NCI-H2029 treated with DMSO at 0.1 percent for 48 hours (cell line): ENCODE measurements around the gene MAGEB18.

Source experiments
- DNase-seq: peaks from one replicate; lab custom pipeline; 2025; lab: John Stamatoyannopoulos, UW

Gene MAGEB18

DNA sequence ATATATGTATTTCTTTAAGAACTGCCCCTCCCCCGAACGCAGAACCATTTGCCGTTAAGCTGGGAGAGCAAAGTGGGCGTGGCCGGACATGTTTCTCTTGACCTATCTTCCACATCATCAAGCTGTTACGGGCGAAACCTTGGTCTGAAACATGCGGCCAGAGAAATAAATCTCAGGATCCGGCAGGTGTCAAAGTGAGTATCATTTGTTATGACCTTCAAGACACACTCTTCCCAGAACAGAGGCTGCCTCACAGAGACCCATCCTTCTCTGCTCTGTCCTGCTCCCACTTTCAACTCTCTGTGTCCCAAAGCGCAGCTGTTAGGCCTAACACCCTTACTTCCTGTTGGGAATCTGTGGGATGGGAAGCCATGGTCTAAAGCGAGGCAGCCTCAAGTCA is at the start of gene MAGEB18:
MAGEB18 (plus strand) TSS at position 70 of the 400 bp plus-strand sequence. CDS start 643 bp downstream, outside the sequence.
- no peak for DNase-seq

GRCh38 chrX:26100421-26100920 is 37.7 kb upstream of the MAGEB18 start:
- DNase-seq, result no peak

DNA sequence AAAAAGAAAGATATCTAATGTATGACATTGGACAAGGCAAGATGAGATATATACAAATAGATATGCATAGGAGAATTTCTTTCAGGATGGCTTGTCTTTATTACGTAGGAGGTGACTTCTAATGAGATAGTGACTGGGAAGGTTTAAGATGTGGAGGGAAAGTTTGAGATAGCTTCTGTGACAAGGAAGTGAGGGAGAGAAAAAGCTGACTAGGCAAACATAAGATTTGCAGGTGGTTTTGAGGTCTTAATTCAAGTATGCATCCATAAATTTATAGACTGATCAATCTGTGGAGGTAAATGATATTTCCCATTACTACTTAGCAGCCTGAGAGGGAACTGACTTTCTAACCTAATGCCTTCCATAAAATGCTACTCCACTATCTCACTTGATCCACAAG is 29.0 kb upstream of the MAGEB18 start:
- no peak for DNase-seq

DNA sequence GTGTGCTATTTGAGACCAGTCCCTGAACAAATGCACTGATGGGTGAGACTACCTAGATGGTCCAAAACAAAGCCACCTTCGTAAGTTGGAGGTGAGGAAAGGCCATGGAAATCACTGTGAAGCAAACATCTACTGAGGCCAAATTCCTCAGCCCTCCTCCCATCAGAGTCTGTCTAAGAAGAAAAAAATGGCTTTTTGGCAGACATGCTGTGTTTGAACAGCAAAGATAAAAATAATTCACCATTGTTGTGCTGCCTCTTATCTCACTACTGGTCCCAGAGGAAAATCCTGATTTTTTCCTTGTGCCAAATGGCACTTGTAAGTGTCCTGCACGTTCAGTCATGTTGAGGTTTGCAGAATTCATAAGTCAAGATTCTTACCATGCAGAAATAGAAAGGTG is 7.9 kb downstream of the MAGEB18 start:
- no peak for DNase-seq

DNA sequence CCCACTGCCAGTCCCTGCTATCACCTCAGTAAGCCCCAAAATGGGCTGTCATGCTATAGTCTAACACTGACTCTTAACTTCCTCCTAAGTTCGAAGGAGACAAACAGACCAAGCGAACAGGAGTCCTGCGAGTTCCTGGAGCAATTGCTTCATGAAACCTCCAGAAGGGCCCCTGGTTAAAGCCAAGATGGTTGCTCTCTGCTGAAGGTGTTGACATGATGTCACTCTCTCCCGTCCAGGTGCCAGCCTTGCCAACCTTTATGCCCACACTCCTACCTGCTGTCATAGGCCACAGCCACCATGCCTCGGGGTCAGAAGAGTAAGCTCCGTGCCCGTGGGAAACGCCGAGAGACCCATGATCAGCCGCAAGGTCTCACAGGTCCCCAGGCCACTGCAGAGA is 22.2 kb downstream of the MAGEB18 start, which contains the start of gene MAGEB6B:
MAGEB6B (plus strand) TSS at position 301 of the 400 bp plus-strand sequence; CDS start at position 301, 0 bp downstream.
- no peak for DNase-seq
